B cell (primary cell): ENCODE results near the gene ZNF609. TPM values are rescaled to one million over a fixed set of nuclear protein-coding genes. Genes with fewer than 3 reads are reported as not detected.

Source experiments
- ATAC-seq: fragments of 200-7000 bp; cut with Tn5 transposase; one replicate; pipeline ENCODE4 v1.10.0; 2021; ENCODE audit warnings: low read depth, mild to moderate bottlenecking, moderate number of reproducible peaks, moderate library complexity
- CTCF ChIA-PET: fragments of 350-600 bp; sonication (Branson Sonifier 250); formaldehyde crosslinking; loops from one replicate; lab custom pipeline; 2021; ENCODE audit warnings: antibody characterized with exemption, inconsistent platforms; lab: Charles Lee
- POLR2A ChIA-PET: fragments of 350-600 bp; sonication (Branson Sonifier 250); formaldehyde crosslinking; loops from one replicate; lab custom pipeline; 2021; ENCODE audit warnings: antibody characterized with exemption; lab: Charles Lee
- DNase-seq: peaks from one replicate; pipeline ENCODE4 v3.0.0; 2013
- H2AFZ ChIP-seq: 2 replicates; pipeline ENCODE4 v1.6.1; 2012; ENCODE audit warnings: mild to moderate bottlenecking, low read depth, low read length; ENCODE audit not compliant: insufficient read depth, poor library complexity, severe bottlenecking
- H3K27ac ChIP-seq, 2 donors: 1 replicate in 1 of 2; 2 replicates in 1 of 2; pipeline ENCODE4 v1.5.1; 2012 to 2013; ENCODE audit warnings: low read length in 2 of 2, mild to moderate bottlenecking in 2 of 2, moderate library complexity in 1 of 2
- H3K27me3 ChIP-seq, 4 experiments: fragments of 200-600 bp in 1 of 4; sonication (generic) in 1 of 4; replicated peaks in 1 of 4; 1 replicate in 2 of 4; 2 replicates in 2 of 4; pipeline versions ENCODE4 v1.6.1 to v1.7.0; 2013 to 2016; ENCODE audit warnings: low read length in 3 of 4, mild to moderate bottlenecking in 2 of 4, mixed read lengths in 1 of 4, moderate library complexity in 1 of 4; ENCODE audit not compliant: insufficient read depth in 4 of 4, control insufficient read depth in 3 of 4; ENCODE audit errors: control extremely low read depth in 1 of 4
- H3K36me3 ChIP-seq, 2 experiments: replicated peaks in 1 of 2; 1 replicate in 1 of 2; 2 replicates in 1 of 2; pipeline versions ENCODE4 v1.6.1 to v1.7.1; 2013; ENCODE audit warnings: low read length in 1 of 2; ENCODE audit not compliant: insufficient read depth in 2 of 2, control insufficient read depth in 1 of 2; ENCODE audit errors: control extremely low read depth in 1 of 2, extremely low read depth in 1 of 2
- H3K4me1 ChIP-seq, 2 donors: fragments of 200-600 bp in 1 of 2; sonication (generic) in 1 of 2; 1 replicate in 1 of 2; 2 replicates in 1 of 2; pipeline versions ENCODE4 v1.5.1 to v1.6.1; 2013 to 2017; ENCODE audit warnings: low read length in 2 of 2; ENCODE audit not compliant: control insufficient read depth in 2 of 2, insufficient read depth in 2 of 2
- H3K4me2 ChIP-seq: replicated peaks from 2 replicates; pipeline ENCODE3; 2012; ENCODE audit warnings: mild to moderate bottlenecking, low read depth, low read length; ENCODE audit not compliant: poor library complexity, severe bottlenecking
- H3K4me3 ChIP-seq, 5 experiments: fragments of 200-600 bp in 1 of 5; sonication (generic) in 1 of 5; 1 replicate in 3 of 5; 2 replicates in 2 of 5; pipeline versions ENCODE4 v1.5.1 to v1.7.0; 2011 to 2016; ENCODE audit warnings: low read length in 4 of 5, mild to moderate bottlenecking in 4 of 5, low read depth in 2 of 5, control low read depth in 1 of 5, moderate library complexity in 1 of 5; ENCODE audit not compliant: insufficient read depth in 1 of 5; ENCODE audit errors: control extremely low read depth in 1 of 5, extremely low read depth in 1 of 5
- H3K79me2 ChIP-seq: fragments of 200-600 bp; sonication (generic); one replicate; pipeline ENCODE4 v1.6.0; 2016; ENCODE audit warnings: low read length; ENCODE audit not compliant: control insufficient read depth, insufficient read depth
- H3K9ac ChIP-seq: fragments of 200-600 bp; sonication (generic); 2 replicates; pipeline ENCODE4 v1.6.1; 2017; ENCODE audit warnings: mild to moderate bottlenecking, low read length, moderate library complexity
- H3K9me3 ChIP-seq, 3 donors: one replicate each; pipeline versions ENCODE4 v1.6.1 to v1.7.1; 2013; ENCODE audit warnings: low read length in 2 of 3; ENCODE audit not compliant: control insufficient read depth in 2 of 3, insufficient read depth in 1 of 3; ENCODE audit errors: control extremely low read depth in 1 of 3
- H4K20me1 ChIP-seq: 2 replicates; pipeline ENCODE4 v1.6.0; 2012; ENCODE audit warnings: mild to moderate bottlenecking, low read length; ENCODE audit not compliant: insufficient read depth, control insufficient read depth, poor library complexity, severe bottlenecking
- H3K27ac Mint-ChIP-seq: one replicate; pipeline ENCODE4 v1.8.0; 2021; ENCODE audit warnings: mixed read lengths
- H3K27me3 Mint-ChIP-seq: one replicate; pipeline ENCODE4 v1.8.0; 2021; ENCODE audit warnings: mixed read lengths
- H3K4me1 Mint-ChIP-seq: one replicate; pipeline ENCODE4 v1.8.0; 2021; ENCODE audit warnings: mixed read lengths
- H3K4me3 Mint-ChIP-seq: one replicate; pipeline ENCODE4 v1.8.0; 2021; ENCODE audit warnings: mixed read lengths
- H3K9me3 Mint-ChIP-seq: one replicate; pipeline ENCODE4 v1.8.0; 2022; ENCODE audit warnings: mixed read lengths; ENCODE audit not compliant: insufficient read depth
- CTCF ChIP-seq: fragments of 200-600 bp; IDR thresholded peaks from one replicate; pipeline ENCODE4 v1.8.0; 2022; ENCODE audit warnings: antibody characterized with exemption, mild to moderate bottlenecking
- EZH2 ChIP-seq: IDR thresholded peaks from 2 replicates; pipeline ENCODE4 v1.6.1; 2012; ENCODE audit warnings: borderline replicate concordance, low read depth, mild to moderate bottlenecking, moderate library complexity, low read length; ENCODE audit not compliant: insufficient read depth, poor library complexity, severe bottlenecking
- WGBS: methylation state at CpG from one replicate; pipeline ENCODE4 v1.1.5; 2013; ENCODE audit warnings: missing lambda C conversion rate; ENCODE audit not compliant: insufficient coverage; 5-methylcytosine and 5-hydroxymethylcytosine counted together
- intact Hi-C: fragments of 100-400 bp; cut with micrococcal nuclease; formaldehyde crosslinking; loops from one replicate; pipeline ENCODE4 v1.10.0; 2022
- polyA plus RNA-seq: library from polyadenylated mRNA; depleted of rRNA; stranded (reverse); fragments of >200 nt; gene quantifications from 2 replicates; pipeline ENCODE4 v1.2.3, GENCODE V29; 2012
- total RNA-seq, 2 donors: library from RNA; stranded (reverse); fragments of 120-200 nt in 1 of 2; gene quantifications; 1 replicate in 1 of 2; 2 replicates in 1 of 2; pipeline versions ENCODE4 v1.2.3 to v1.2.4, GENCODE V29; 2013 to 2022

The ZNF609 gene
- total and polyA plus RNA-seq, 2 donors (not counting 1 experiment from before 2014, with no cell fraction given) = 5.8 to 32.9 TPM

GRCh38 chr15:64653757-64654156, 193.4 kb downstream of the ZNF609 start:
- 80% methylated on average over 2 of the region's 3 CpGs for WGBS
- H3K4me3 ChIP-seq = no peak overlapping the region
- H4K20me1 ChIP-seq = no peaks in the 10 kb centered on the region
- no peaks in the 10 kb centered on the region for H3K9me3 ChIP-seq
- ATAC-seq (no peak), DNase-seq (no peak)
- H3K4me1 ChIP-seq = peaks cover 10 to 13% of the 10 kb centered on the region in 2 donors
- TF ChIP-seq EZH2 = no peak
- peak; percentile 58 for TF ChIP-seq CTCF
- H3K4me2 ChIP-seq = no peak overlapping the region
- no peak overlapping the region for H3K9ac ChIP-seq
- peaks cover 0 to 3% of the 10 kb centered on the region in 2 experiments for H3K36me3 ChIP-seq
- H3K9me3 Mint-ChIP-seq = no peaks in the 10 kb centered on the region
- H3K4me1 Mint-ChIP-seq = peaks cover 17% of the 10 kb centered on the region
- H3K27ac ChIP-seq = no peak overlapping the region
- ChIA-PET POLR2A (no interaction called here), CTCF (interaction anchor here (0.7 to 2.1 kb wide), 16 partner anchors 8 to 491 kb away, joined by 3 to 21 read pairs (median 4); partner anchors contain the start of genes PPIB, TRIP4 and ZNF609)
- H3K27ac Mint-ChIP-seq = no peak overlapping the region
- H2AFZ ChIP-seq = no peak overlapping the region
- H3K27me3 Mint-ChIP-seq = no peaks in the 10 kb centered on the region
- H3K79me2 ChIP-seq = peaks cover 10% of the 10 kb centered on the region
- H3K4me3 Mint-ChIP-seq = no peak overlapping the region
- intact Hi-C loops = loop anchor here (5.0 kb wide), 1 partner anchor 226 kb away; no protein-coding TSS in a partner anchor
- no peaks in the 10 kb centered on the region for H3K27me3 ChIP-seq

- no peak for ATAC-seq
- H3K36me3 ChIP-seq = peaks cover 0 to 3% of the 10 kb centered on the region in 2 experiments
- POLR2A ChIA-PET = no interaction called here
- TF ChIP-seq CTCF = no peak
- no peak for TF ChIP-seq EZH2
- intact Hi-C loops = no loop called here
- no peaks in the 10 kb centered on the region for H3K27me3 ChIP-seq
- CTCF ChIA-PET = no interaction called here
- Mint-ChIP-seq H3K9me3 (no peaks in the 10 kb centered on the region), H3K27ac (no peak overlapping the region), H3K4me3 (no peak overlapping the region), H3K4me1 (peaks cover 8% of the 10 kb centered on the region), H3K27me3 (no peaks in the 10 kb centered on the region)
- H3K79me2 ChIP-seq = peaks cover 10% of the 10 kb centered on the region
- H3K9ac ChIP-seq = no peak overlapping the region
- H3K9me3 ChIP-seq = no peaks in the 10 kb centered on the region
- 83% methylated on average over 1 of the region's 2 CpGs for WGBS
- H3K27ac ChIP-seq = no peak overlapping the region
- H3K4me3 ChIP-seq = no peak overlapping the region
- H4K20me1 ChIP-seq = no peaks in the 10 kb centered on the region
- no peak overlapping the region for H3K4me2 ChIP-seq
- H2AFZ ChIP-seq = no peak overlapping the region
- peaks cover 5 to 8% of the 10 kb centered on the region in 2 donors for H3K4me1 ChIP-seq
- no peak for DNase-seq
These were observed 196.1 kb downstream of the ZNF609 start for GRCh38 chr15:64656508-64656907.
